ACC112 (cell line): Measurements from ENCODE around the gene ZNF521.
"Not testable (repeated sequence)": the region's sequence is repeated elsewhere in the genome, so short reads cannot be mapped to it uniquely, and the experiment has no call there.

Experiments
- H2AFZ ChIP-seq: fragments of 200-600 bp; sonication (generic); one replicate; pipeline ENCODE4 v1.6.0; 2017; ENCODE audit warnings: antibody characterized with exemption, low read length; ENCODE audit not compliant: unreplicated experiment
- H3K27ac ChIP-seq: fragments of 200-600 bp; sonication (generic); 2 replicates; pipeline ENCODE4 v1.5.1; 2014; ENCODE audit warnings: low read depth, mild to moderate bottlenecking, antibody characterized with exemption, low read length, moderate library complexity
- H3K27me3 ChIP-seq: fragments of 200-600 bp; sonication (generic); 2 replicates; pipeline ENCODE4 v1.6.1; 2014; ENCODE audit warnings: mild to moderate bottlenecking, antibody characterized with exemption, low read length, moderate library complexity, mixed read lengths; ENCODE audit not compliant: insufficient read depth
- H3K36me3 ChIP-seq: fragments of 200-600 bp; sonication (generic); 2 replicates; pipeline ENCODE4 v1.6.1; 2016; ENCODE audit warnings: mild to moderate bottlenecking, antibody characterized with exemption, low read length, moderate library complexity, mixed read lengths; ENCODE audit not compliant: insufficient read depth
- H3K4me1 ChIP-seq: fragments of 200-600 bp; sonication (generic); one replicate; pipeline ENCODE4 v1.6.1; 2016; ENCODE audit warnings: low read length, mixed read lengths; ENCODE audit not compliant: insufficient read depth, unreplicated experiment, control insufficient read depth
- H3K4me3 ChIP-seq: fragments of 200-600 bp; sonication (generic); 2 replicates; pipeline ENCODE4 v1.5.1; 2014; ENCODE audit warnings: mild to moderate bottlenecking, low read depth, low read length
- H3K79me2 ChIP-seq: fragments of 200-600 bp; sonication (generic); one replicate; pipeline ENCODE4 v1.6.0; 2016; ENCODE audit warnings: low read length; ENCODE audit not compliant: control insufficient read depth, unreplicated experiment, insufficient read depth

ZNF521 gene

GRCh38 chr18:25279556-25279955 is 72.4 kb downstream of the ZNF521 start:
- no peaks in the 10 kb centered on the region for H3K27me3 ChIP-seq
- H2AFZ ChIP-seq = no peak overlapping the region
- H3K36me3 ChIP-seq = no peaks in the 10 kb centered on the region
- no peak overlapping the region for H3K4me3 ChIP-seq
- H3K4me1 ChIP-seq = peaks cover 18% of the 10 kb centered on the region
- no peak overlapping the region for H3K27ac ChIP-seq
- H3K79me2 ChIP-seq = no peaks in the 10 kb centered on the region

- Histone ChIP-seq H2AFZ (no peak overlapping the region), H3K27ac (no peak overlapping the region), H3K36me3 (no peaks in the 10 kb centered on the region), H3K4me1 (peaks cover 13% of the 10 kb centered on the region), H3K79me2 (no peaks in the 10 kb centered on the region), H3K27me3 (no peaks in the 10 kb centered on the region), H3K4me3 (no peak overlapping the region)
These were observed 72.8 kb downstream of the ZNF521 start for GRCh38 chr18:25279133-25279532.

GRCh38 chr18:25278394-25278793 is 73.6 kb downstream of the ZNF521 start:
- no peak overlapping the region for H3K4me3 ChIP-seq
- H2AFZ ChIP-seq = no peak overlapping the region
- no peaks in the 10 kb centered on the region for H3K79me2 ChIP-seq
- peaks cover 10% of the 10 kb centered on the region for H3K4me1 ChIP-seq
- H3K27ac ChIP-seq = no peak overlapping the region
- no peaks in the 10 kb centered on the region for H3K36me3 ChIP-seq
- no peaks in the 10 kb centered on the region for H3K27me3 ChIP-seq

- no peak overlapping the region for H3K4me3 ChIP-seq
- H3K79me2 ChIP-seq = no peaks in the 10 kb centered on the region
- H3K4me1 ChIP-seq = peaks cover 10% of the 10 kb centered on the region
- H2AFZ ChIP-seq = no peak overlapping the region
- no peaks in the 10 kb centered on the region for H3K27me3 ChIP-seq
- no peaks in the 10 kb centered on the region for H3K36me3 ChIP-seq
- H3K27ac ChIP-seq = no peak overlapping the region
These were observed 76.5 kb downstream of the ZNF521 start for GRCh38 chr18:25275412-25276001.

- no peak overlapping the region for H2AFZ ChIP-seq
- H3K4me1 ChIP-seq = peaks cover 10% of the 10 kb centered on the region
- no peaks in the 10 kb centered on the region for H3K27me3 ChIP-seq
- no peaks in the 10 kb centered on the region for H3K79me2 ChIP-seq
- H3K4me3 ChIP-seq = no peak overlapping the region
- no peak overlapping the region for H3K27ac ChIP-seq
- no peaks in the 10 kb centered on the region for H3K36me3 ChIP-seq
These were observed 77.0 kb downstream of the ZNF521 start for GRCh38 chr18:25274926-25275325.

GRCh38 chr18:25266931-25267527 is 84.9 kb downstream of the ZNF521 start:
- not testable (repeated sequence) for H3K36me3 ChIP-seq, H3K27me3 ChIP-seq, H3K79me2 ChIP-seq, H2AFZ ChIP-seq, H3K27ac ChIP-seq, H3K4me3 ChIP-seq, H3K4me1 ChIP-seq

GRCh38 chr18:25262920-25263319 is 89.0 kb downstream of the ZNF521 start:
- Histone ChIP-seq H3K27ac (no peak overlapping the region), H3K4me3 (no peak overlapping the region), H3K36me3 (no peaks in the 10 kb centered on the region), H3K4me1 (no peaks in the 10 kb centered on the region), H2AFZ (no peak overlapping the region), H3K27me3 (no peaks in the 10 kb centered on the region), H3K79me2 (no peaks in the 10 kb centered on the region)

GRCh38 chr18:25261768-25262167 is 90.2 kb downstream of the ZNF521 start:
- Histone ChIP-seq H3K27ac (no peak overlapping the region), H3K4me1 (no peaks in the 10 kb centered on the region), H3K4me3 (no peak overlapping the region), H3K27me3 (no peaks in the 10 kb centered on the region), H3K79me2 (no peaks in the 10 kb centered on the region), H3K36me3 (no peaks in the 10 kb centered on the region), H2AFZ (no peak overlapping the region)

- no peaks in the 10 kb centered on the region for H3K79me2 ChIP-seq
These were observed 95.5 kb downstream of the ZNF521 start for GRCh38 chr18:25256439-25256838.

GRCh38 chr18:25253779-25254178 is 98.2 kb downstream of the ZNF521 start:
- no peaks in the 10 kb centered on the region for H3K27me3 ChIP-seq
- peaks cover 38% of the 10 kb centered on the region for H3K4me1 ChIP-seq
- H3K27ac ChIP-seq = no peak overlapping the region
- no peaks in the 10 kb centered on the region for H3K79me2 ChIP-seq
- no peak overlapping the region for H3K4me3 ChIP-seq
- H2AFZ ChIP-seq = no peak overlapping the region
- H3K36me3 ChIP-seq = no peaks in the 10 kb centered on the region

More at GRCh38 chr18:25256439-25256838, 95.5 kb downstream of the ZNF521 start:
- Histone ChIP-seq H2AFZ (no peak overlapping the region), H3K36me3 (no peaks in the 10 kb centered on the region), H3K4me3 (no peak overlapping the region), H3K4me1 (peaks cover 24% of the 10 kb centered on the region), H3K27ac (no peak overlapping the region), H3K27me3 (no peaks in the 10 kb centered on the region)

GRCh38 chr18:25253136-25253535 is 98.8 kb downstream of the ZNF521 start:
- H3K27me3 ChIP-seq = no peaks in the 10 kb centered on the region
- H3K27ac ChIP-seq = no peak overlapping the region
- H2AFZ ChIP-seq = peak overlapping the region; percentile 12

More at GRCh38 chr18:25253136-25253535, 98.8 kb downstream of the ZNF521 start:
- Histone ChIP-seq H3K4me3 (0 out of 2 replicates have a peak overlapping the region, but pooled peaks have one; percentile 15), H3K79me2 (no peaks in the 10 kb centered on the region), H3K4me1 (peaks cover 45% of the 10 kb centered on the region), H3K36me3 (no peaks in the 10 kb centered on the region)
